Thyroid gland (tissue), 4 donors: Measurements from ENCODE around the gene MBNL3.

Source experiments
- POLR2A ChIP-seq, 2 donors: fragments of 450-650 bp; IDR thresholded peaks; one replicate each; pipeline ENCODE4 v1.6.1; 2017; ENCODE audit warnings: antibody characterized with exemption in 2 of 2, mild to moderate bottlenecking in 2 of 2, moderate library complexity in 1 of 2
- TF ChIP-seq, protein P1 (sequence below), 6 experiments: fragments of 200-600 bp in 3 of 6; fragments of 450-650 bp in 3 of 6; sonication (generic) in 3 of 6; IDR thresholded peaks; one replicate each; pipeline ENCODE4 v1.5.1; 2016 to 2019; ENCODE audit warnings: antibody characterized with exemption in 6 of 6, mild to moderate bottlenecking in 2 of 6, inconsistent platforms in 1 of 6, moderate library complexity in 1 of 6

DNA sequence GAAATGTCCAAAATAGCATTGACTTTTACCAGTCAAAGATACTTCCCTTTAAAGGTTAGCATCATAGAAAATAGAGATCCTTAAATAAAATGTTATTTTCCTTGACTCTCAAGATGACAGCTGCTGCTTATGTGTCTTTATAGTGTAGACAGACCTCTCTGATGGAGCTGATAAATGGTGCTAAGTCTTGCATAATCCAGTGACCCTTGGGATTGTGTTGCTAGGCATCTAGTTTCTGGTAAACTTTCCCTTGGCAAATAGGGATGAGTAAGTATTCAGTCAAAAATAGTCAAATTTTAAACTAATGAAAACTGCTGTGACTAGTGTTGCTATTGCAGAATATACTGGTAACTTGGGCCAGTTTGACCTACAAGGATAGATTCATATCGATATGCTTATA lies 53.6 kb downstream of the MBNL3 start:
- TF ChIP-seq, protein P1, sequence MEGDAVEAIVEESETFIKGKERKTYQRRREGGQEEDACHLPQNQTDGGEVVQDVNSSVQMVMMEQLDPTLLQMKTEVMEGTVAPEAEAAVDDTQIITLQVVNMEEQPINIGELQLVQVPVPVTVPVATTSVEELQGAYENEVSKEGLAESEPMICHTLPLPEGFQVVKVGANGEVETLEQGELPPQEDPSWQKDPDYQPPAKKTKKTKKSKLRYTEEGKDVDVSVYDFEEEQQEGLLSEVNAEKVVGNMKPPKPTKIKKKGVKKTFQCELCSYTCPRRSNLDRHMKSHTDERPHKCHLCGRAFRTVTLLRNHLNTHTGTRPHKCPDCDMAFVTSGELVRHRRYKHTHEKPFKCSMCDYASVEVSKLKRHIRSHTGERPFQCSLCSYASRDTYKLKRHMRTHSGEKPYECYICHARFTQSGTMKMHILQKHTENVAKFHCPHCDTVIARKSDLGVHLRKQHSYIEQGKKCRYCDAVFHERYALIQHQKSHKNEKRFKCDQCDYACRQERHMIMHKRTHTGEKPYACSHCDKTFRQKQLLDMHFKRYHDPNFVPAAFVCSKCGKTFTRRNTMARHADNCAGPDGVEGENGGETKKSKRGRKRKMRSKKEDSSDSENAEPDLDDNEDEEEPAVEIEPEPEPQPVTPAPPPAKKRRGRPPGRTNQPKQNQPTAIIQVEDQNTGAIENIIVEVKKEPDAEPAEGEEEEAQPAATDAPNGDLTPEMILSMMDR (IDR thresholded peaks at IDR 0.05) = no peak
- TF ChIP-seq POLR2A (IDR thresholded peaks at IDR 0.05) = no peak
